Stimulated activated CD4-positive, alpha-beta T cell treated with anti-CD3 and anti-CD28 coated beads, TNF-alpha, amount 100 ng/mL, for 24 hours (primary cell): Measurements from ENCODE around the gene SERPINB6.
"Not testable (repeated sequence)": the region's sequence is repeated elsewhere in the genome, so short reads cannot be mapped to it uniquely, and the experiment has no call there.

ENCODE experiments used
- DNase-seq, 3 experiments: peaks; one replicate each; pipeline ENCODE4 v3.0.0-alpha.2; 2020; ENCODE audit warnings: low read depth in 3 of 3

SERPINB6 gene

GRCh38 chr6:2977799-2978590 is 6.6 kb upstream of the SERPINB6 start:
- DNase-seq, result no peak

DNA sequence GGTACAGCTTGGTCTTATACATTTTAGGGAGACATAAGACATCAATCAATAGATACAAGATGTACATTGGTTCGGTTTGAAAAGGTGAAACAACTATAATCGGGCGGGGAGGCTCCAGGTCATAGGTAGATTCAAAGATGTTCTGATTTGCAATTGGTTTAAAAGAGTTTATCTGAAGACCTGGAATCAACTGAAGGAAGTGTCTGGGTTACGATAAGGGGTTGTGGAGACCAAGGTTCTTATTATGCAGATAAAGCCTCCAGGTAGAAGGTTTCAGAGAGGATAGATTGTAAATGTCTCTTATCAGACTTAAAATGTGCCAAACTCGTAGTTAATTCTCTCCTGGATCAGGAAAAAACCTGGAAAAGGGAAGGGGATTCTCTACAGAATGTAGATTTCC is 5.9 kb upstream of the SERPINB6 start:
- DNase-seq, result no peak

- DNase-seq, result no peak
These were observed 5.3 kb upstream of the SERPINB6 start for GRCh38 chr6:2976571-2977085.

DNA sequence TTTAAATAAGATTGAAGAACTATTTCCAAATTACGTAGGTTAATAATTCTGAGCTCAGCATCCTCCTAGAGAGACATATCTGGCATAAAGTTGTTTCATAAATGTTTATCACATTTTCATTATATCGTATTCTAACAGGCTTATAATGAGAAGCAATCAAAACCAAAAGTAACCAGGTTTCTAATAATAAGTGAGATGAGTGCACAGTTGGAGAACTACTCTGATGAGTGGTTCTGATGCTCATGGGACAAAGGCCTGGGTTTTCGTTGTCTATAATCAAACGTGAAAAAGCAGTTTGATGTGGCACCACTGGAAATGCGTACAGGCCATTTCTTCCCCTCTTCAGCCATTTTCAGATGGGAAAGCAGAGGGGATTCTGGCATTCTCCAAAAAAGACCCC is 4.7 kb upstream of the SERPINB6 start:
- DNase-seq, result no peak

DNA sequence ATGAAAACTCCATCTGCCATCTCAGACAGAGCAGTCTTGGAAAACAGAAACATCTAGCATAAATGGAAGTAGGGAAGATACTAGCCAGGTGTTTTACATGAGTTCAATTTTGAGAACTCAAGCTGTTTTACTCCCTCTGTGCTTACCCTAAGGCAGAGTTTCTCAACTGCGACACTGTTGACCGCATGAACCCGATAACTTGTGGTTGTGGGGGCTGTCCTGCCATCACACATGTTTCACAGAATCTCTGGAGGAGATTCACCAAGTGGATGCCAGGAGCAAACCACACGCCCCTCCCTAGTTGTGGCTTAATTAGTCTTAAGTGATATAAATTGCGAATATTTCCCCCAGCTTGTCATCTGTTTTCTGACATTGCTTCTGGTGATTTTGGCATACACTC is 2.3 kb upstream of the SERPINB6 start:
- DNase-seq, result no peak

DNA sequence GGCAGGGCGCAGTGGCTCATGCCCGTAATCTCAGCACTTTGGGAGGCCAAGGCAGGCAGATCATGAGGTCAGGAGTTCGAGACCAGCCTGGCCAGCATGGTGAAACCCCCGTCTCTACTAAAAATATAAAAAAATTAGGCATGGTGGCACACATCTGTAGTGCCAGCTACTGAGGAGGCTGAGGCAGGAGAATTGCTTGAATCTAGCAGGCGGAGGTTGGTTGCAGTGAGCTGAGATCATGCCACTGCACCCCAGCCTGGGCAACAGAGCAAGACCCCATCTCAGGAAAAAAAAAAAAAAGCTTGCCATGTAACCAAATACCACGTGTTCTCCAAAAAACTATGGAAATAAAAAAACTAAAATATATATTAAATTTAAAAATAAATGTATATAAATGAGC is 1.8 kb upstream of the SERPINB6 start:
- not testable (repeated sequence) for DNase-seq

GRCh38 chr6:2972685-2973084 is 1.3 kb upstream of the SERPINB6 start:
- not testable (repeated sequence) for DNase-seq

DNA sequence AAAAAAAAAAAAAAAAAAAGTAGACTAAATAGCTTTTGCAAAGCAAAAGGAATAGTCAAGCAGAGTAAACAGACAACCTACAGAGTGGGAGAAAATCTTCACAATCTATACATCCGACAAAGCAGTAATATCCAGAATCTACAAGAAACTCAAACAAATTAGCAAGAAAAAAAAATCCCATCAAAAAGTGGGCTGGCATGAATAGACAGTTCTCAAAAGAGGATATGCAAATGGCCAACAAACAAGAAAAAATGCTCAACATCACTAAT is 786 bp upstream of the SERPINB6 start:
- DNase-seq, result not testable (repeated sequence)

DNA sequence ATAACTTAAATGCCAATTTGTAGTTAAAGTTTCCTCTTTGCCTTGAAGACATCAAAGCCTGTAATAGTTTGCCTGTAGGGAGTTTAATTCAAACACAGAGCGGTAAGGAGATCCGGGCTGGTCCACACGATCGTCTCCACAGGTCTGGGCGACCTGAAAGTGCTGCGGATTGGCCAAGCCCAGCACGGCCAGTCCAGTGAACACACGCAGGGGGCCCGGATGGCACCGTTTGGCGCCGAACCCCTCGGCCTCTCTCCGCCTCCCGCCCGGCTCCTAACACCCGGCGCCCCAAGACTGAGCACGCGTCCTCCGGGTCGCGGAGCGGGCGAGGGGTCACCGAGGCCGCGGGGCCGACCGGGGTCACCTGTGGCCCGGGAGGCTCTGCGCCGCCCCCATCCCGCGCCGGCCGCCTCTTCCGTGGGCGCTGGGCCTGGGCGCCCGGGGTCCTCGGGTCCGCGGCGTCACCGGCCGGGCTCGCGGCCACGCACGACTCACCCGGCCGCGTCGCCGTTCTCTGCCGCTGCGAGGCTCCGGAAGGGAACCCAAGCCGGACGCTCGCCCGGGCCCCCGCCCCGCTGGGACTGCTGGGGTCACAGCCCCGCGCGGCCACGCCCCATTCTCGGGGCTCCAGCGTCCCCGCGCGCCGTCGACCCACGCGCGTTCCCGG is 481 bp downstream of the SERPINB6 start:
- peak in 1 of 3 experiments; percentile 61 for DNase-seq

GRCh38 chr6:2970034-2970685 is 1.2 kb downstream of the SERPINB6 start:
- DNase-seq, result no peak

DNA sequence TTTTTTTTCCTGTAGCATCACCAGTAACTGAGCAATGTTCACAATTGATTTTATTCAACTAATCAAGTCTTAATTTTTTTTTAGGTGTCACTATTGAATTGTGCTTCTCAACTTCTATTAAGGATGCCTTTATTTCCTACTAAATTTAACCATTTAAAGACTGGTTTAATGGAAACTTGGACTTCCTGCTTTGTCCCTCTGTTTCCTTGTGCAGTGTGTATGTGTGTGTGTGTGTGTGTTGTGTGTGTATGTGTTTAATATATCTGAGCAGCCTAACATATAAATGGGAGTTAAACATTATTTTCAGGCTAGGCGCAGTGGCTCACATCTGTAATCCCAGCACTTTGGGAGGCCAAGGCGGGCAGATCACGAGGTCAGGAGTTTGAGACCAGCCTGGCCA is 1.8 kb downstream of the SERPINB6 start:
- no peak for DNase-seq

- DNase-seq, result no peak
These were observed 2.7 kb downstream of the SERPINB6 start for GRCh38 chr6:2968600-2969135.

- no peak for DNase-seq
These were observed 3.4 kb downstream of the SERPINB6 start for GRCh38 chr6:2967936-2968335.

GRCh38 chr6:2966347-2966746 is 5.0 kb downstream of the SERPINB6 start:
- no peak for DNase-seq

DNA sequence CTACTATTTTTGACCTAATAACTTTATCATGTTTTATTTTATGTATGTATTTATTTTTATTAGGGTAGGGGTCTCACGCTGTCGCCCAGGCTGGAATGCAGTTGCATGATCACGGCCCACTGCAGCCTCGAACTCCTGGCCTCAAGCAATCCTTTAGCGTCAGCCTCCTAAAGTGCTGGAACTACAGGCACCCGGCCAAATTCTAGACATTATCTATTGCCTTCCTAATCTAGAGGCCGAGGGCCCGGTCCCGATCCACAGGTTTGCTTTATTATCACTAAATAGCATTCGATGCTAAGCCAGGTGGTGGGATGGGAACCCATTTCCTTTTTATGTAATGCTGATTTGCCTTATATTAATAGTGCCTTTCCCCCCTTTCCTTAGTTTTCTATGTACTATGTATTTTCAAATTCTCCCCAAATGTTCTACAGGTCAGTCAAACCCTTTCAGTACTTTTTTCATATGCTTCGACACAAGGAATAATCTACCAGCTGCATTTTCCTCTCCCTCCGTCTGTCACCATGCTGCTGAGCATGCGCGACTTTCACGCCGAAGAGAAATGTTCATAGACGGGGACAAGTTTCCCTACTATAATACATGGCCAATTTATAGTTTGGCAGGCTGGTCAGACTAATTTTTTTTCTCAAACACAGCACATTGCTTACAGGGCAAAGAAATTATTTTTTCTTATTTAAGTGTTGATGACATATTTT is 6.4 kb downstream of the SERPINB6 start:
- no peak for DNase-seq

- DNase-seq, result no peak
These were observed 7.6 kb downstream of the SERPINB6 start for GRCh38 chr6:2963756-2964155.

- DNase-seq, result no peak
These were observed 8.7 kb downstream of the SERPINB6 start for GRCh38 chr6:2962636-2963035.

GRCh38 chr6:2962004-2962403 is 9.4 kb downstream of the SERPINB6 start:
- DNase-seq, result no peak

- no peak for DNase-seq
These were observed 9.9 kb downstream of the SERPINB6 start for GRCh38 chr6:2961506-2961905.

DNA sequence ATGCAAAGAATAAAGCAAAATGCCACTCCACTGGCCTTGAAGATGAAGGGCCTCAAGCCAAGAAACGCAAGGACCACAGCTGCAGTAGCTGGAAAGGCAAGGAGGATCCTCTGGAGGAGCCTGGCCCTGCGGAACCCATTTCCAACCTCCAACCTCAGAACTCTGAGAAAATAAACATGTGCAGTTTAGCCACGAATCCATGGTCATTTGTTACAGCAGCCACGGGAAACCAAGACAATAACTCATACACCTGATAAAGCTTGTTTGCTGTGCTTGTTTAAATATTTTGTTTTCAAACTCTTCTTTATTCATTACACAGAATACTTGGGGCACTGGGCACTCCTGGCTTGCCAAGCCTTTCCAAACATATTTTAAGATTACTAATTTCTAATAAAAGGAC is 10.4 kb downstream of the SERPINB6 start:
- no peak for DNase-seq

GRCh38 chr6:2959909-2960719 is 11.3 kb downstream of the SERPINB6 start:
- no peak for DNase-seq
